ENCODE measurements around the gene FAM131C.
"Not testable (repeated sequence)": the region's sequence is repeated elsewhere in the genome, so short reads cannot be mapped to it uniquely, and the experiment has no call there.

Gene FAM131C

DNA sequence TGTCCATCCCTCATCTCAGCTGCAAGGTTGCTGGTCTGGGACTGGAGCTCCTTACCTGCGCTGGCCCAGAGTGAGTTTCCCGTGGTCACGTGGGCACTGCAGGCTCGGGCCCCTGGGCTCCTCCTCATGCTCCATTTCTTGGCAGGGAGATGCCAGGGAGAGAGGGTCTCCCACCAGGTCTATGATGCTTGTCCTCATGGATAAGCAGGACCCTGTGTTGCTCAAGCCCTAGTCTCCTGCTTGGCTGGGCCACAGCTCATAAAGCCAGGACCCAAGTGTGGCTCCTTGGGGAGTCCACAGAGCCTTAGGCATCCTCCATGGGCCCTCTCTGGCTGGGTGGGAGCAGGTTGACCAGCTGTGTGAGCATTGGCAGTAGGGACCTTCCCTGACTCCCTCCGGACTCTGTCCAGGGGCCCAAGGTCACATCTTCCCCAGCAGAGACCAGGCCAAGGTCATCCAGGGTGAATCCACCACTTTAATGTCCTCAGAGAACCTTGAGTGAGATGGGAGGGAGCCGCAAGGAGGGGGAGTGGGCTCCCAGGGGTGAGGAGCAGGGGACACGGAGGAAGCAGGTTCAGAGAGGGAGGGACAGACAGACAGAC is 16.0 kb downstream of the FAM131C start:
- not testable (repeated sequence) for DNase-seq

- not testable (repeated sequence) for DNase-seq
Observed at GRCh38 chr1:16056521-16056912, 16.9 kb downstream of the FAM131C start.

DNA sequence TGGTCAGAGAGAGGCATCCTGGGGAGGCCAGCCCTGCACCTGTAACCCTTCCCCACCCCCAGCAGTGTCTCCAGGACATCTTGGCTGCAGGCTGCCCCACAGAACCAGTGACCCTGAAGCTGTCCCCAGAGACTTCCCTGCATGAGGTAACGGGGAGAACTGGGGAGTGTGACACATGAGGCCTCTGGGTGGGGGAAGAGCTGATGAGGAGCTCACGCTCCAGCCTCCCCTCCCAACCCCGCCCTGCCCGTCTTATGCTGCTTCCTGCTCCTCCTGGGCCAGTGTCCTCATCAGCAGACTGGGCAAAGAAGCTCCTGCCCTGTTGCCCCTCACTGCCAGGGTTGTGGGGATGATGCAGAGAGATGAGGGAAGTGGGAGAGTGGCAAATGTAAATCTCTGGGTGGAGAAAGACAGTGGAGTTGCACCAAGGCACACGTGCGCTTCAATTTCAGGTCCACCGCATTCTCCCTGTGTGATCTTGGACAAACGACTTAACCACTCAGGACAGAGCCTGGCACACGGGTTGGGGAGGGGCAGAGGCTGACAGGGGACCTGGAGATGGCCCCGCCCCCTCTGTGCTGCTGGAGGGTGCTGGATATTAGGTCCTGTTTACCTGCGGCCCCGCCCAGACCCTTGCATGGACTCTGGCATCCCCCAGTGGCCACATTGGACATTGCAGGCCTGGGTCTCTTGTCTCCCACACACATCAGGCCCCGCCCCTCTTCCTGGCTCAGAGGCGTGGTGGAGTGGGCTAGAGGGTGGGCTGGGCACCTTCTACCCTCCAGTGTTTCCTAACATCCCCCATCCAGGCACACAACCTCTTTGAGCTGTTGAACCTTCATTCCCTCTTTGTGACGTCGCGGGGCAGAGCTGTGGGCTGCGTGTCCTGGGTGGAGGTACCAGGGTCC is 17.6 kb downstream of the FAM131C start:
- DNase-seq, result peak; percentile 91

DNA sequence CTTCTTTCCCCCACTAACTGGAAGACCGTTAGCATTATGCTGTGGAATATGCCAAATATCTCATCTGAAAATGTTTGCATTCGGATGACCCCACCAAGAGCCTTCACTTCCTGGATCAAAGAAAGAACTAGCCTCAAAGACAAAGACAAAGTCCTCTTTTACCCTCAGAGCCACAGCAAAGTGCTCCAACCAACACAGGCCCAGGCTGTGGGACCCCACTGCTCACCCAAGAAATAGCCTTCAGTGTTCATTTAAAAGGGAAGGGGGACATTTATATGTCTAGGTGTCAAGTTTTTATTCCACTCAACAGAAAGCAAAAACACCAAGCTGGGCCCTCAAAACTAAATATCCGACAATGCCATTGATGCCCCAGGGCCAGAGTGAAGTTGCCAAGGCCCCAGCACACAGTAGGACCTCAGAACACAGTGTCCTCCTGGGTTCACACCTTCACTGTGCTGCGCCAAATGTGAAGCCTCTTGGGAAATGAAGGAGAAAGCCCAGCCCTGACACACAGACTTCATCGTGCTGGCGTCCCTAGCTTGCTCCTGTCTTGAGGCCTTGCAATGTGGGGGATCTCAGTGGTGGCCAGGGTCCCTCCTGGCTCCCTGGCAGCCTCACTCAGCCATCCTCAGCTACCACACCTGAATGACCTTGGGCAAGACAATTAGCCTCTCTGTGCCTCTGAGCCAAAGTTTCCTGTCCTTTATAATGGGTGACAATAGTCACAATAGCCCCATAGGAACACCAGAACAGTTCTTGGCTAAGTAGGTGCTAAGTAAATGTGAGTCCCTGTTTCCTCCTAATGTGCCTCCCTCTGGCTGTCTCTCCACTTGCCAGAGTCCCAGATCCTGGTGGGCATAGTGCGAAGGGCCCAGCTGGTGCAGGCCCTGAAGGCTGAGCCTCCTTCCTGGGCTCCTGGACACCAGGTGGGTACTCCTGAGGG is 18.6 kb downstream of the FAM131C start:
- DNase-seq, result no peak

DNA sequence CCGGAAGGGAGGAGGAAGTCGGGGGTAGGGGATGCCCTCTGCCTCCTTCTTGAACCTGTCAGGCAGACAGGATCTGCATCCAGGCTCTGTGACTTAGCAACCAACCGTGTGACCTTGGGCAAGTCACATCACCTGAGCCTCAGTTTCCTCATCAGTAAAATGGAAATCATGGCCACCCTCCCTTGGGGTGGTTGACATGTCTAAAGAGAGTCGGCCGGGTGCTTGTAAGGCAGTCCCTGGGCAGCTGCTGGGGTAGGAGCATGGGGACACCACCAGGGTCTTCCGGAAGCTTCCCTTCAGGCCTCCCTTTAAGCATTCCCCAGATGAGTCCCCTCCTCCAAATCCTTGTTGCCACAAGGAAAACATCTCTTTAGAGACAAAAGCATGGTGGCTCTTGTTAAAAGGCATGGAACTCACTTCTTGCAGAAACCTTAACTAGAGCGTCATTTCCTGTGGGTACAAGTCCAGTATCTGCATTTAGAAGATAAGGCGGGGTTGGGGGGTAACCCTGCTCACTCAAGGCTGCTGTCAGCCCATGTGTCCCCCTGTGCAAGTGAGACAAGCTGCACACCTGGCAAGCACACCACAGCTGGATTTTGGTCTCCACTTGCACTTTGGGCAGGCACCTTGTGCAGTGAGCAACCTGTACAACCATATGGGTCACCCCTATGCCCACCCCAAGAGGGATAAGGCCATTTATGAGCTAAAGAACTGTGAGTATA is 19.5 kb downstream of the FAM131C start:
- DNase-seq, result no peak

GRCh38 chr1:16051949-16052348 is 21.5 kb downstream of the FAM131C start:
- DNase-seq, result not testable (repeated sequence)

GRCh38 chr1:16051039-16051438 is 22.4 kb downstream of the FAM131C start:
- no peak for DNase-seq

- no peak for DNase-seq
Observed at GRCh38 chr1:16050328-16050727, 23.1 kb downstream of the FAM131C start.

DNA sequence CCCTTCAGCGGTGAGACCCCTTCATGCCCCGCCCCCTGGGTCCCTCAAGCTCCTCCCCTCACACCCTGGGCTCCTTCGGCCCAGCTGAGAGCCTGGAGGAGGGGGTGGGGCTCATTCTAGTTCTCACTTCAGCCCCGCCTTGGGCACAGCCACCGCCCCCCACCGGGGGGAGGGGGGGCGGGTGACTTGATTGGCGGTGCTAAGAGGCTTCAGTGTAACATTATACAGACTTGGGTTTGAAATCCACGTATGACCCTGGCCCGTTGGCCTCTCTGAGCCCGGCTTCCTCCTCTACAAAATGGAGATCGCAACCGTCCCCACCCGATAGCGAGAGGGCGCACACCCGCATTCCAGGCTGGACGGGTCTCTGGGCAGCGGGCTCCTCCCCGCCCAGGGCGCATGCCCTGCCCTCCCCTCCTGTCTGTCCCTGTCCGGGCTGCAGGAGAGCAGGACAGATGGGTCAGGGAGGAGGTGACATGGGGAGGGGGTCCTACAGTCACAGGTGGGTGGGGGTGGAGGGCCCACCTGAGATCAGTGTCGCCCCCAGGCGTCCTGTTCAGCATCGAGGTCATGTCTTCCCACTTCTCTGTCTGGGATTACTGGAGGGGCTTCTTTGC is 24.8 kb downstream of the FAM131C start:
- peak; percentile 69 for DNase-seq

DNA sequence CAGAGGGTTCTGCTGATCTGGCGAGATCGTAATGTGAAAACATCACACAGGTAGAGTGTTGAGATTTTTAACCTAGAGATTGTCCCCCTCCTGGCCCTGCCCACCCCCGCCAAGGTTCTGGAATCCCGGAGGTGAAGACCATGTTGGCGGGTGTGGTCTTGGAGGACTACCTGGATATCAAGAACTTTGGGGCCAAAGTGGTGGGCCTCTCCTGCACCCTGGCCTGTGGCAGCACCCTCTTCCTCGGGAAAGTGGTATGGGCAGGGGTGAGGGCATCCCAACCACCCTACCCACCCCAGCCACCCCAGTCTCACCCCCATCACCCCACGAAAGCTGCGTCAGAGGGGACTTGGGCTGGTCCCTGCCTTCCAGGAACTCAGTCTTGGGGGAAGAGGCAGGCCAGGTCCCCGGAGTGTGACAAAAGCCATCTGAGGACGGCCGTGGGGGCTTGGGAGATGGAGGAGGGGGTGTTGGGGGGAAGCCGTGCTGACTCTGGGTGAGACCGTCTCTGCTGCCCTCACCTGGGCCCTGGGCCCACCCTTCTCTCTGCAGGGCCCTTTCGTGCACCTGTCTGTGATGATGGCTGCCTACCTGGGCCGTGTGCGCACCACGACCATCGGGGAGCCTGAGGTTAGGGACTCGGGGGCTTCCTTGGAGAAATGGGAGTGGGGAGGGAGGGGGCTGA is 25.5 kb downstream of the FAM131C start:
- no peak for DNase-seq

GRCh38 chr1:16046842-16047241 is 26.6 kb downstream of the FAM131C start:
- DNase-seq, result no peak

DNA sequence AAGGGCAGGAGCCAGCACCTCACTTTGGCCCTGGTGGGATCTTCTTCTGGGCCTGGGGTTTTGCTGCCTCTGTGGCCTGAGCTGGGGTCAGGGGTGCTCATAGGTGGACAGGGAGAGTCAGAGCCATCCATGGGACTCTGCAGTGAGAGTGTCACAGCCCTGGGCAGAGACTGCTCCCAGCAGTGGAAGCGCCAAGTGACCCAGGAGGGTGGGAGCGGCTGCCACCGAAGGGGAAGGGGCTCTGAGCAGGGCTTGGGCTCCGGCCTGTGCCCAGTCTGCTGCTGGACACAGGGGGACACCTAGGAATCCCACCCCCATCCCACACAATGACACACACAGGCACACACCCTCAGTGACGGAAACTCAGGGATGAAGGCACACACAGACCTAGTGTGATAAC is 29.5 kb downstream of the FAM131C start:
- no peak for DNase-seq

GRCh38 chr1:16043521-16043920 is 29.9 kb downstream of the FAM131C start, which contains the start of gene CLCNKB:
Gene CLCNKB, plus strand, starts transcription at chr1:16043782. Its CDS starts 711 bp downstream, at chr1:16044493.
- no peak for DNase-seq

- not testable (repeated sequence) for DNase-seq
Observed at GRCh38 chr1:16042654-16043053, 30.8 kb downstream of the FAM131C start.

GRCh38 chr1:16042096-16042495 is 31.4 kb downstream of the FAM131C start:
- DNase-seq, result no peak

DNA sequence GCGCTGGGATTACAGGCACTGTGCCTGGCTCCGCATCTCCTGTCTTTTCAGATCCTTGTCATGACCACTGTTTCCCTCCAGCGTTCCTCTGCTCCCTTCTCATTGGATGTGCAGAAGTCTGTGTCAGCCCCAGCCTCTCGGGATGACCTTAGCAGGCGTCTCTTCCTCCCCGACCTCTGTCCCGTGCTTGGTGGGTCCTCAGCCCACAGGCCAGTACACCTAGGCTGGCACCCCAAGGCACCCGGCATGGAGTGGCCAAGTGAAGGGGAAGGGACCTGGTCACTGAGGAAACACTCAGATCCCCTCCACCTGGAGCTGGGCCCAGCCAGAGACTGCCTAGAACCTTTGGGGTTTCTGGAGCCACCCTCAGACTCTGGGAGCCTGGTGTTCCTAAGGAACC is 32.3 kb downstream of the FAM131C start:
- DNase-seq, result no peak

GRCh38 chr1:16039871-16040270 is 33.6 kb downstream of the FAM131C start:
- DNase-seq, result not testable (repeated sequence)

GRCh38 chr1:16038620-16038912 is 34.9 kb downstream of the FAM131C start:
- no peak for DNase-seq

DNA sequence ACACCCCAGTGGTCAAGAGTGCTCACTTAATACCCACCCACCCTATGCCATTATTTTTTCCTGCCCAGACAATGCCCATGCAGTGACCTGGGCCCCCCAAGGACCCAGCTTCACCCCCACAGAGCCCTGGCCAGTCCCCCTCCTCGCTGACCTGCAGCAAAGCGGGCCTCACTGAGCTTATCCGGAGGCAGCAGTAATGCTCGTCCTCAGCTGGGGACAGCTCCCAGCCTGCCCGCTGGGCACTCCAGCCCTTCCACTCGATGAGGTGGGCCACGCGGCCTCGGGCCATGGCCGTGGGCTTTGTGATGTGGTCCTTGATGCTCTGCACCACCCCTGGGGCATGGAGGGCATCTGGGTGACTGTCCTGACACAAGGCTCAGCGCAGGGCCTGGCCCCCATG is 37.0 kb downstream of the FAM131C start:
- not testable (repeated sequence) for DNase-seq

DNA sequence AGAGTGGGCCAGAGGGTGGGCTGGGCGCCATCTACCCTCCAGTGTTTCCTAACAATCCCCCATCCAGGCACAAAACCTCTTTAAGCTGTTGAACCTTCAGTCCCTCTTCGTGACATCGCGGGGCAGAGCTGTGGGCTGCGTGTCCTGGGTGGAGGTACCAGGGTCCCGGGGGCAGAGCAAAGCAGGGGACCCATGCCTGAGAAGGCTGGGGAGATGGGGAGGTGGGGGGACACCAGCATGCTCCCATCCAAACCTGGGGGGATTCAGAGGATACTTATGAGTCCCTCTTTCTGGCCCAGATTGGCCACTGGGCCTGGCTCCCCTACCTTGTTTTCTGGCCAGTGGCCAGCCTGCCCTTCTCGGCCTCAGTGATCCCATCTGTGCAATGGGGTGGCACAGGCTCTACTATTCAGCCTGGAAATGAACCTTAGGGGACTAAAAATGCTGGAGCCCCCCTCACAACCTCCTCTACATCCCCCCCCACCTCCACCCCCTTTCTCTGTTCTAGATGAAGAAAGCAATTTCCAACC is 40.3 kb downstream of the FAM131C start:
- not testable (repeated sequence) for DNase-seq

All from CD4-positive, alpha-beta T cell treated with Interleukin-17A for 4 hours (primary cell).